Lung microvascular endothelial cell (primary cell): ENCODE data around the gene APOBEC3C. TPM values are rescaled to one million over a fixed set of nuclear protein-coding genes. Genes with fewer than 3 reads are reported as not detected.
A peak's percentile ranks its signal among the peaks of the same experiment; 100 is the strongest.
"Not testable (repeated sequence)": the region's sequence is repeated elsewhere in the genome, so short reads cannot be mapped to it uniquely, and the experiment has no call there.

Experiments
- DNase-seq, 2 donors: peaks; one replicate each; pipeline versions ENCODE4 v3.0.0 to v3.0.0-alpha.2; 2010; ENCODE audit warnings: low read depth in 2 of 2
- total RNA-seq: library from RNA; depleted of rRNA; stranded (reverse); fragments of >200 nt; gene quantifications from 2 replicates; pipeline ENCODE4 v1.2.1, GENCODE V29; 2014

APOBEC3C gene
- total RNA-seq, 1 donor from 2014 or later: 0.20 TPM

GRCh38 chr22:38981992-38982927 is 31.8 kb upstream of the APOBEC3C start, which contains the start of gene APOBEC3B:
APOBEC3B (plus strand) TSS chr22:38982347; CDS start chr22:38982454, 107 bp downstream.
- DNase-seq: peak; percentile 56 to 86

DNA sequence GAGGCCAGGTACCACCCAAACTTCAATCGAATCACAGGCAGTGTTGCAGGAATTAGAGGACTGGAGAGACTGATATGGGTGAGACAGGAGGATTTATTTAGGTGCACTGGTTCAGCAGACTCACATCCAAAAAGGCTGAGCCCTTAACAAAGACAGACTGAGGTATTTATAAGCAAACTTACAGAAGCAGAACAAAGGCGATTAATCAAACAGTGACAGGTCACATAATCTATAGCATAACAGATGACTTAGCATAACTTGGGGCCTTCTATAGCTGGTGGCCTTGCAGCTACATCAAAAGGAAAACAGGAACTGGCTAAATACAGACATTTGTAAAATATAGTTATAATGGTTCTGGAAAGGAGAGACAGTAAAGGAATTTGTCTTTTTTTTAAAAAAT is 29.8 kb upstream of the APOBEC3C start:
- no peak for DNase-seq

- DNase-seq: peak; percentile 12 to 22
Observed at GRCh38 chr22:38984784-38985757, 29.0 kb upstream of the APOBEC3C start.

- no peak for DNase-seq
Observed at GRCh38 chr22:38986629-38987028, 27.4 kb upstream of the APOBEC3C start.

- no peak for DNase-seq
Observed at GRCh38 chr22:38987171-38987895, 26.7 kb upstream of the APOBEC3C start.

- DNase-seq: no peak
Observed at GRCh38 chr22:38989466-38989865, 24.6 kb upstream of the APOBEC3C start.

DNA sequence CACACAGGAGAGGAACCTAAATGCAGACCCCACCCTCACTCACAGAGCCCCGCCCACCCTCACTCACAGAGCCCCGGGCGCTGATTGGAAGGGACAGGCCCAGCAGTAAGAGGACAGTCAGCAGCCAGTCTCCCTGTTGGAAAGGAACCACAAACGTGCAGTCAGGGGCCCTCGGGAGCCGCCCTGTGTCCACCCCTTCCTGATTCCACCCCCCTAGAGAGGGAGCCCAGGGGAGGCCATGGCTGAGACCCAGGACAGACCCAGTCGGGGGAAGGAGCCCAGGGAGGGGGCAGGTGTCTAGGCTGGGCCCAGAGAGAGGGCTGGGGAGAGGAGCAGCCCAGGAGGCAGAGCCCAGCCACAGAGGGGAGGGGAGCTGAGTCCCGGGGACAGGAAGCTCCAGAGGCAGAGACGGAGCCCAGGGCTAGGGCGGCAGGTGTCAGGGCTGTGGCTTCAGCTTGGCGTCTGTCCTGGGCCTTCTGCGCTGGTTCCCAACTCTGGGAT is 21.1 kb upstream of the APOBEC3C start:
- DNase-seq: peak in 1 of 2 donors; percentile 26

GRCh38 chr22:38996105-38996504 is 18.0 kb upstream of the APOBEC3C start:
- DNase-seq: no peak

- DNase-seq: no peak
Observed at GRCh38 chr22:38997518-38997917, 16.5 kb upstream of the APOBEC3C start.

DNA sequence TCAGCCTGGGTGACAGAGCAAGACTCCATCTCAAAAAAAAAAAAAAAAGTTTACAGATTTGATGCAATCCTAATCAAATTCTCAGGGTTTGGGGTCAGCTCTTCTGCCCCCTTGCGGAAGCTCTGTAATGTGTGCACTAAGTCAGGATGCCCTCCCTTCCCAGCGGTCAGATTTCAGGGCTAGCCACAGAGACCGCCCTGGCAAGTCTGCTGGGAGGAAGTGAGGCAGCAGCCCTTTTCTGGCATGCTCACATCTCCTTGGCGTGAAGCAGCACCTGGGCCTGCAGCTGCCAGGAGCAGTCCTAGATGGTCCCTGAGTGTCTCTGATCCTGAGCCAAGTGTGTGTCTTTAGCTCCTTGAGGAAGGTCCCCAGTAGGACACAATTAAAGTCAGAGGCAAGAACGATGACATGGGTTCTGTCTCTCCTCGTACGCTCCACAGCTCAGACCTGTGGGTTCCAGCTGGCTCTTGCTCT is 10.9 kb upstream of the APOBEC3C start:
- peak; percentile 80 to 81 for DNase-seq

GRCh38 chr22:39007177-39007576 is 6.9 kb upstream of the APOBEC3C start:
- DNase-seq: no peak

- not testable (repeated sequence) for DNase-seq
Observed at GRCh38 chr22:39008271-39008850, 5.7 kb upstream of the APOBEC3C start.

DNA sequence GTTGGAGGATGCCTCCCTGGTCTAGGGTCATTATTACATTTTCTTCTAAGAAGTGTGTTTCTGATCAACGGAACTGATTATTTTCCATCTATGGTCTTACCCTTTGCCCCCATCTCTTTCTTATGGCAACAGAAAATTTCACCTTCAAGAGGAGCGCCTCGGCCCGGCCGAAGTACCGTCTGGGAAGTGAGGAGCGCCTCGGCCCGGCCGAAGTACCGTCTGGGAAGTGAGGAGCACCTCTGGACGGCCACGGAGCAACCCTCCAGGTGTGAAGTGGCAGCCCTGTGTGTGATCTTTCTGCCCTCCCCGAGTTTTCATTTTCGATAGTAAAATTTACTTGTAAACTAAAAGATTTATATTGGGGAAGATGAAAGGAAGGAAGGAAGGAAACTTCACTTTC is 3.1 kb upstream of the APOBEC3C start:
- DNase-seq: no peak

GRCh38 chr22:39012533-39013511 is 1.2 kb upstream of the APOBEC3C start:
- DNase-seq: no peak

DNA sequence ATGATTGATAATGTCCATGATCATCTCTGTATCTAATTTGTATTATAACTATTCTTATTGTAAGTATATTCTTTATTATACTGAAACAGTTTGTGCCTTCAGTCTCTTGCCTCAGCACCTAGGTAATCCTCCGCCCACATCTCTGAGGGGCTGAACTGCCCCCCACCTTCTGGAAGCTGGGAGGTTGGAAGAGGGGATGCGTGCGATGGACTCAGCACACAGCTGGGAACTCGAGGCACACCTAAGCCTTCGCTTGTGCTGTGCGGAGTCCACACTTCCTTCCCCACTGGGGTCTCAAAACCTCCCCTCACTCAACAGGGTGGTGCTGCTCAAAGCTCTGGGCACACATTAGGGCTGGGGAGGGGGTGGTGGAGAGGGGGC is 506 bp upstream of the APOBEC3C start:
- DNase-seq: not testable (repeated sequence)

- not testable (repeated sequence) for DNase-seq
Observed at GRCh38 chr22:39014723-39015121, 665 bp downstream of the APOBEC3C start.

- DNase-seq: no peak
Observed at GRCh38 chr22:39016592-39016991, 2.5 kb downstream of the APOBEC3C start.

- DNase-seq: no peak
Observed at GRCh38 chr22:39017596-39018365, 3.7 kb downstream of the APOBEC3C start.
